ENCODE measurements around the gene EXOC2. TPM values are rescaled to one million over a fixed set of nuclear protein-coding genes. Genes with fewer than 3 reads are reported as not detected.
"Not testable (repeated sequence)": the region's sequence is repeated elsewhere in the genome, so short reads cannot be mapped to it uniquely, and the experiment has no call there.

EXOC2 gene
- polyA plus RNA-seq, 1 experiment: 16.0 TPM

- DNase-seq (ENCODE audit: low read depth): no peak
- no peak for TF ChIP-seq CTCF (IDR thresholded peaks at IDR 0.05; ENCODE audit: insufficient read depth, low read depth, low read length)
- ChIA-PET POLR2A (no interaction called here), CTCF (no interaction called here)
- Histone ChIP-seq H3K4me3 (ENCODE audit: low read depth, low read length) (no peak overlapping the region), H3K27me3 (ENCODE audit: control insufficient read depth, insufficient read depth, low read length) (no peaks in the 10 kb centered on the region), H3K36me3 (ENCODE audit: control insufficient read depth, insufficient read depth, low read length) (peaks cover 2% of the 10 kb centered on the region; the same call in 1 of the 2 replicates)
Observed at GRCh38 chr6:611928-612327, 81.0 kb downstream of the EXOC2 start.

DNA sequence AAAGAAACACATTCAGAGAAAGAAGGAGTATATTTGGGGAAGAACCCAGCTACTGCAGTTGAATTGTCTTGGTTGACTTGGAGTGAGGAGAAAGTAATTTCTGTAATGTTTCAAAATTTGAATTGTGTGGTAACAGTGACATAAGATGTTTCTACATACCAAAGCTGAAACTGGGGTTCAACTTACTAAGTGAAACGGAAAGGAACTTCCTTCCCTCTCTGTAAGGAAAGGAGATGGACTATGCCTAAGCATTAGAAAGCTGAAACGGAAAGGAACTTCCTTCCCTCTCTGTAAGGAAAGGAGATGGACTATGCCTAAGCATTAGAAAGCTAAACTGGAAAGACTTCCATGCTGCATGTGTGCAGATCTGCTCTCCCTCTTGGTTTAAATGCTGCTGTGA lies 82.1 kb downstream of the EXOC2 start:
- TF ChIP-seq CTCF (IDR thresholded peaks at IDR 0.05; ENCODE audit: insufficient read depth, low read depth, low read length): no peak
- POLR2A ChIA-PET: no interaction called here
- no peaks in the 10 kb centered on the region for H3K27me3 ChIP-seq (ENCODE audit: control insufficient read depth, insufficient read depth, low read length)
- CTCF ChIA-PET: interaction anchor here (0.9 kb wide), 1 partner anchor 18 kb away, joined by 3 read pairs; no protein-coding TSS in a partner anchor
- DNase-seq (ENCODE audit: low read depth): no peak
- no peak overlapping the region for H3K4me3 ChIP-seq (ENCODE audit: low read depth, low read length)
- peaks cover 2% of the 10 kb centered on the region for H3K36me3 ChIP-seq (ENCODE audit: control insufficient read depth, insufficient read depth, low read length)

- ChIA-PET POLR2A (no interaction called here), CTCF (interaction anchor here (0.7 kb wide), 1 partner anchor 14 kb away, joined by 3 read pairs; no protein-coding TSS in a partner anchor)
- no peak for DNase-seq (ENCODE audit: low read depth)
- H3K36me3 ChIP-seq (ENCODE audit: control insufficient read depth, insufficient read depth, low read length): peaks cover 2% of the 10 kb centered on the region
- H3K27me3 ChIP-seq (ENCODE audit: control insufficient read depth, insufficient read depth, low read length): no peaks in the 10 kb centered on the region
- no peak overlapping the region for H3K4me3 ChIP-seq (ENCODE audit: low read depth, low read length)
- TF ChIP-seq CTCF (IDR thresholded peaks at IDR 0.05; ENCODE audit: insufficient read depth, low read depth, low read length): no peak
Observed at GRCh38 chr6:609905-610304, 83.0 kb downstream of the EXOC2 start.

GRCh38 chr6:606829-607379 lies 86.0 kb downstream of the EXOC2 start:
- CTCF ChIA-PET: interaction anchor here (0.7 to 1.3 kb wide), 3 partner anchors 10 to 18 kb away, joined by 3 to 5 read pairs (median 3); no protein-coding TSS in a partner anchor
- TF ChIP-seq CTCF (IDR thresholded peaks at IDR 0.05; ENCODE audit: insufficient read depth, low read depth, low read length): no peak
- Histone ChIP-seq H3K27me3 (ENCODE audit: control insufficient read depth, insufficient read depth, low read length) (no peaks in the 10 kb centered on the region), H3K4me3 (ENCODE audit: low read depth, low read length) (no peak overlapping the region), H3K36me3 (ENCODE audit: control insufficient read depth, insufficient read depth, low read length) (no peaks in the 10 kb centered on the region; the same call in 1 of the 2 replicates)
- no peak for DNase-seq (ENCODE audit: low read depth)
- POLR2A ChIA-PET: no interaction called here

- POLR2A ChIA-PET, CTCF ChIA-PET: not testable (repeated sequence)
Observed at GRCh38 chr6:605895-606294, 87.0 kb downstream of the EXOC2 start.

DNA sequence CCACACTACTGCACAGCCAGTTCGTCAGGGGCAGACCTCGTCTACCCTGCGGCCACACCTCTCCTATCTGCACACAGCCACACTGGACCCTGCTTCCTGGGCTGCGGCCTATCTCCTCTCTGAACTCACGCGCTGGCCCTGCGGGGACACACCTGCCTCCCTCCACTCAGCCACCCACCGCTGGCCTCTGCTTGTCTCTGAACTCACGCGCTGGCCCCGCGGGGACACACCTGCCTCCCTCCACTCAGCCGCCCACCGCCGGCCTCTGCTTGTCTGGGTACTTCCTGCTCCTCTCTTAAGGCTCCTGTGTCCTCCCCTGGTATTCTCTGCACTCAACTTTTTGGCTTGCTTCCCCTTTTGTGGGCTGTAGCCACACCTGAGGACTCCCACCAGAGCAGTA lies 88.4 kb downstream of the EXOC2 start:
- H3K4me3 ChIP-seq (ENCODE audit: low read depth, low read length): no peak overlapping the region
- no peak for TF ChIP-seq CTCF (IDR thresholded peaks at IDR 0.05; ENCODE audit: insufficient read depth, low read depth, low read length)
- ChIA-PET POLR2A (no interaction called here), CTCF (interaction anchor here (1.2 kb wide), 1 partner anchor 11 kb away, joined by 5 read pairs; no protein-coding TSS in a partner anchor)
- no peaks in the 10 kb centered on the region; the same call in 1 of the 2 replicates for H3K36me3 ChIP-seq (ENCODE audit: control insufficient read depth, insufficient read depth, low read length)
- H3K27me3 ChIP-seq (ENCODE audit: control insufficient read depth, insufficient read depth, low read length): no peaks in the 10 kb centered on the region
- no peak for DNase-seq (ENCODE audit: low read depth)

More at GRCh38 chr6:605895-606294, 87.0 kb downstream of the EXOC2 start:
- not testable (repeated sequence) for H3K4me3 ChIP-seq (ENCODE audit: low read depth, low read length); H3K27me3 ChIP-seq (ENCODE audit: control insufficient read depth, insufficient read depth, low read length); DNase-seq (ENCODE audit: low read depth); H3K36me3 ChIP-seq (ENCODE audit: control insufficient read depth, insufficient read depth, low read length)
